ENCODE results near the gene LY9.
"Not testable (repeated sequence)": the region's sequence is repeated elsewhere in the genome, so short reads cannot be mapped to it uniquely, and the experiment has no call there.

GRCh38 chr1:160867651-160868050 lies 71.7 kb downstream of the LY9 start:
- TF ChIP-seq, protein P1, sequence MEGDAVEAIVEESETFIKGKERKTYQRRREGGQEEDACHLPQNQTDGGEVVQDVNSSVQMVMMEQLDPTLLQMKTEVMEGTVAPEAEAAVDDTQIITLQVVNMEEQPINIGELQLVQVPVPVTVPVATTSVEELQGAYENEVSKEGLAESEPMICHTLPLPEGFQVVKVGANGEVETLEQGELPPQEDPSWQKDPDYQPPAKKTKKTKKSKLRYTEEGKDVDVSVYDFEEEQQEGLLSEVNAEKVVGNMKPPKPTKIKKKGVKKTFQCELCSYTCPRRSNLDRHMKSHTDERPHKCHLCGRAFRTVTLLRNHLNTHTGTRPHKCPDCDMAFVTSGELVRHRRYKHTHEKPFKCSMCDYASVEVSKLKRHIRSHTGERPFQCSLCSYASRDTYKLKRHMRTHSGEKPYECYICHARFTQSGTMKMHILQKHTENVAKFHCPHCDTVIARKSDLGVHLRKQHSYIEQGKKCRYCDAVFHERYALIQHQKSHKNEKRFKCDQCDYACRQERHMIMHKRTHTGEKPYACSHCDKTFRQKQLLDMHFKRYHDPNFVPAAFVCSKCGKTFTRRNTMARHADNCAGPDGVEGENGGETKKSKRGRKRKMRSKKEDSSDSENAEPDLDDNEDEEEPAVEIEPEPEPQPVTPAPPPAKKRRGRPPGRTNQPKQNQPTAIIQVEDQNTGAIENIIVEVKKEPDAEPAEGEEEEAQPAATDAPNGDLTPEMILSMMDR (IDR thresholded peaks at IDR 0.05 in 8 of 11, conservative IDR thresholded peaks at IDR 0.05 in 3 of 11): not testable (repeated sequence)
- TF ChIP-seq POLR2A (IDR thresholded peaks at IDR 0.05): not testable (repeated sequence)

Measured in spleen (tissue), 7 donors.